Thoracic aorta endothelial cell (primary cell): Measurements from ENCODE around the gene OR1N2. TPM values are rescaled to one million over a fixed set of nuclear protein-coding genes. Genes with fewer than 3 reads are reported as not detected.

Experiments used
- total RNA-seq: library from RNA; depleted of rRNA; stranded (reverse); fragments of >200 nt; gene quantifications from 2 replicates; pipeline ENCODE4 v1.2.3, GENCODE V29; 2012

Gene OR1N2
- not detected in 2 replicates for total RNA-seq

GRCh38 chr9:122552812-122553211 lies at the start of gene OR1N2:
Gene OR1N2 (plus strand): TSS chr9:122553112. CDS start chr9:122553212, 100 bp downstream.

GRCh38 chr9:122510502-122510901 lies 42.4 kb upstream of the OR1N2 start, which contains the start of gene OR1J2:
Gene OR1J2 (plus strand): TSS chr9:122510802. CDS start chr9:122510802, 0 bp downstream.

GRCh38 chr9:122518841-122519240 lies 34.1 kb upstream of the OR1N2 start, which contains the start of gene OR1J4:
Gene OR1J4 (plus strand): TSS chr9:122519141. CDS start chr9:122519141, 0 bp downstream.

GRCh38 chr9:122527193-122527592 lies 25.7 kb upstream of the OR1N2 start, which contains the start of gene OR1N1:
Gene OR1N1 (minus strand): TSS chr9:122527293. CDS start chr9:122527293, 0 bp downstream.

GRCh38 chr9:122583284-122583683 lies 30.4 kb downstream of the OR1N2 start, which contains the start of gene OR1L8:
Gene OR1L8 (minus strand): TSS chr9:122583384. CDS start chr9:122568477, 14,907 bp downstream.

Other genes starting within 250 kb of the OR1N2 start
- 0.43 and 39.4 TPM in 2 replicates for gene PTGS1, start 182.1 kb upstream of the OR1N2 start, total RNA-seq
- not detected in 2 replicates for gene OR1J1, start 75.2 kb upstream of the OR1N2 start, total RNA-seq
- not detected in 2 replicates for gene OR1J2, start 42.3 kb upstream of the OR1N2 start, total RNA-seq
- not detected in 2 replicates for gene OR1J4, start 34.0 kb upstream of the OR1N2 start, total RNA-seq
- gene OR1N1, start 25.8 kb upstream of the OR1N2 start, total RNA-seq: not detected in 2 replicates
- under 0.01 and 0.22 TPM in 2 replicates for gene OR1L8, start 30.3 kb downstream of the OR1N2 start, total RNA-seq
- gene OR1Q1, start 61.6 kb downstream of the OR1N2 start, total RNA-seq: not detected in 2 replicates
- gene OR1B1, start 104.5 kb downstream of the OR1N2 start, total RNA-seq: 0.14 TPM in 1 of 2 replicates, not detected in the other
- gene OR1L1, start 108.6 kb downstream of the OR1N2 start, total RNA-seq: not detected in 2 replicates
- not detected in 2 replicates for gene OR1L3, start 122.0 kb downstream of the OR1N2 start, total RNA-seq
- not detected in 2 replicates for gene OR1L4, start 170.9 kb downstream of the OR1N2 start, total RNA-seq
- gene OR1L6, start 189.2 kb downstream of the OR1N2 start, total RNA-seq: not detected in 2 replicates
- gene OR5C1, start 235.8 kb downstream of the OR1N2 start, total RNA-seq: not detected in 2 replicates
- gene OR1K1, start 247.0 kb downstream of the OR1N2 start, total RNA-seq: not detected in 2 replicates